Trophoblast cell (in vitro differentiated cells and primary cell): ENCODE results near the gene FARSA. TPM values are rescaled to one million over a fixed set of nuclear protein-coding genes. Genes with fewer than 3 reads are reported as not detected.

Experiments
- DNase-seq, 2 donors: peaks; one replicate each; pipeline ENCODE4 v3.0.0-alpha.2; 2016
- H2AFZ ChIP-seq: 2 replicates; pipeline ENCODE4 v1.6.1; 2013; ENCODE audit warnings: low read length, moderate library complexity, mild to moderate bottlenecking; ENCODE audit not compliant: insufficient read depth, poor library complexity
- H2AK5ac ChIP-seq: 2 replicates; pipeline ENCODE4 v1.6.1; 2013; ENCODE audit warnings: mild to moderate bottlenecking, low read length
- H2BK120ac ChIP-seq: 2 replicates; pipeline ENCODE4 v1.6.1; 2013; ENCODE audit warnings: low read length, mild to moderate bottlenecking, moderate library complexity; ENCODE audit not compliant: insufficient read depth, poor library complexity
- H2BK12ac ChIP-seq: 2 replicates; pipeline ENCODE4 v1.6.1; 2013; ENCODE audit warnings: mild to moderate bottlenecking, low read length, moderate library complexity
- H2BK5ac ChIP-seq: 2 replicates; pipeline ENCODE4 v1.6.1; 2013; ENCODE audit warnings: low read length, low read depth, moderate library complexity, mild to moderate bottlenecking; ENCODE audit not compliant: poor library complexity
- H3K14ac ChIP-seq: 2 replicates; pipeline ENCODE4 v1.6.1; 2013; ENCODE audit warnings: mild to moderate bottlenecking, low read length
- H3K18ac ChIP-seq: 2 replicates; pipeline ENCODE4 v1.6.1; 2013; ENCODE audit warnings: mild to moderate bottlenecking, low read length
- H3K23ac ChIP-seq: 2 replicates; pipeline ENCODE4 v1.6.1; 2013; ENCODE audit warnings: low read length
- H3K27ac ChIP-seq: 2 replicates; pipeline ENCODE4 v1.5.1; 2013; ENCODE audit warnings: low read depth, mild to moderate bottlenecking, inconsistent platforms, low read length, moderate library complexity
- H3K27me3 ChIP-seq: 2 replicates; pipeline ENCODE4 v1.6.1; 2013; ENCODE audit warnings: inconsistent platforms, mild to moderate bottlenecking, low read length, moderate library complexity; ENCODE audit not compliant: insufficient read depth
- H3K36me3 ChIP-seq, 2 experiments: 1 replicate in 1 of 2; 2 replicates in 1 of 2; pipeline ENCODE4 v1.6.1; 2013; ENCODE audit warnings: low read length in 2 of 2, mild to moderate bottlenecking in 2 of 2, moderate library complexity in 1 of 2; ENCODE audit not compliant: insufficient read depth in 2 of 2, control insufficient read depth in 1 of 2
- H3K4ac ChIP-seq: 2 replicates; pipeline ENCODE4 v1.6.1; 2013; ENCODE audit warnings: low read depth, mild to moderate bottlenecking, low read length, moderate library complexity
- H3K4me1 ChIP-seq, 2 experiments: 1 replicate in 1 of 2; 2 replicates in 1 of 2; pipeline ENCODE4 v1.6.1; 2013; ENCODE audit warnings: low read length in 2 of 2, mild to moderate bottlenecking in 2 of 2, moderate library complexity in 1 of 2; ENCODE audit not compliant: insufficient read depth in 2 of 2, control insufficient read depth in 1 of 2
- H3K4me2 ChIP-seq: 2 replicates; pipeline ENCODE4 v1.6.1; 2013; ENCODE audit warnings: inconsistent platforms, mild to moderate bottlenecking, low read length, moderate library complexity
- H3K4me3 ChIP-seq: 2 replicates; pipeline ENCODE4 v1.5.1; 2013; ENCODE audit warnings: mild to moderate bottlenecking, low read depth, low read length, inconsistent platforms
- H3K79me1 ChIP-seq: one replicate; pipeline ENCODE4 v1.6.1; 2013; ENCODE audit warnings: low read length
- H3K79me2 ChIP-seq: 2 replicates; pipeline ENCODE4 v1.6.1; 2013; ENCODE audit warnings: low read length, mild to moderate bottlenecking; ENCODE audit not compliant: control insufficient read depth, insufficient read depth, poor library complexity
- H3K9ac ChIP-seq: 2 replicates; pipeline ENCODE4 v1.6.1; 2013; ENCODE audit warnings: mild to moderate bottlenecking, low read length
- H3K9me3 ChIP-seq: 2 replicates; pipeline ENCODE4 v1.6.1; 2013; ENCODE audit warnings: low read depth, mild to moderate bottlenecking, control low read depth, inconsistent platforms, low read length; ENCODE audit not compliant: insufficient read depth
- H4K12ac ChIP-seq: 2 replicates; pipeline ENCODE4 v1.6.1; 2013; ENCODE audit warnings: low read depth, mild to moderate bottlenecking, low read length, moderate library complexity
- H4K8ac ChIP-seq: 2 replicates; pipeline ENCODE4 v1.6.1; 2013; ENCODE audit warnings: low read depth, mild to moderate bottlenecking, low read length, moderate library complexity
- H4K91ac ChIP-seq: one replicate; pipeline ENCODE4 v1.6.1; 2013; ENCODE audit warnings: low read depth, mild to moderate bottlenecking, low read length, moderate library complexity
- WGBS: extraction: QIAGEN DNeasy Blood & Tissue Kit; methylation state at CpG from one replicate; pipeline ENCODE4 v1.1.7; 2013; ENCODE audit warnings: missing lambda C conversion rate; ENCODE audit not compliant: insufficient read length, insufficient coverage; ENCODE audit errors: extremely low coverage; 5-methylcytosine and 5-hydroxymethylcytosine counted together
- polyA plus RNA-seq: library from polyadenylated mRNA; stranded (reverse); fragments of 200-250 nt; gene quantifications from 2 replicates; pipeline ENCODE4 v1.2.3, GENCODE V29; 2013

The FARSA gene
- polyA plus RNA-seq = 47.3 and 49.0 TPM in 2 replicates

- H4K8ac ChIP-seq = peak within 1 kb of the TSS; percentile 96
- peak within 1 kb of the TSS; percentile 71 for H2AK5ac ChIP-seq
- WGBS = no CpG with 5 or more reads among the region's 51 CpGs
- peak within 1 kb of the TSS; percentile 82 for H4K91ac ChIP-seq
- H3K79me2 ChIP-seq = peaks cover 15% of the 10 kb centered on the region
- H2BK12ac ChIP-seq = peak within 1 kb of the TSS; percentile 10
- H4K12ac ChIP-seq = peak within 1 kb of the TSS; percentile 89
- H3K4me2 ChIP-seq = peak within 1 kb of the TSS; percentile 82
- no peak within 1 kb of the TSS for H3K23ac ChIP-seq
- peak within 1 kb of the TSS; percentile 91 for H2AFZ ChIP-seq
- H3K27ac ChIP-seq = peak within 1 kb of the TSS; percentile 29
- H3K79me1 ChIP-seq = peaks cover 16% of the 10 kb centered on the region
- H3K27me3 ChIP-seq = no peaks in the 10 kb centered on the region
- peak within 1 kb of the TSS; percentile 91 for H3K18ac ChIP-seq
- H3K36me3 ChIP-seq = peaks cover 17 to 18% of the 10 kb centered on the region in 2 experiments
- DNase-seq = peak; percentile 86 to 93
- H2BK5ac ChIP-seq = peak within 1 kb of the TSS; percentile 77
- H3K9me3 ChIP-seq = peaks cover under 1% of the 10 kb centered on the region
- peak within 1 kb of the TSS; percentile 86 for H3K4ac ChIP-seq
- H3K14ac ChIP-seq = peak within 1 kb of the TSS; percentile 96
- H3K4me3 ChIP-seq = peak within 1 kb of the TSS; percentile 96
- H2BK120ac ChIP-seq = peak within 1 kb of the TSS; percentile 88
- peak within 1 kb of the TSS; percentile 89 for H3K9ac ChIP-seq
- peaks cover 13% of the 10 kb centered on the region in 2 experiments for H3K4me1 ChIP-seq
These were observed at the start of gene FARSA for GRCh38 chr19:12933287-12934072. Gene FARSA, minus strand, starts transcription at chr19:12933711. Its CDS starts 15 bp downstream, at chr19:12933696.

- no peak overlapping the region for H4K8ac ChIP-seq
- H3K14ac ChIP-seq = no peak overlapping the region
- no peaks in the 10 kb centered on the region for H3K79me2 ChIP-seq
- H3K18ac ChIP-seq = no peak overlapping the region
- H3K4me3 ChIP-seq = no peak overlapping the region
- H2BK120ac ChIP-seq = no peak overlapping the region
- H3K4me1 ChIP-seq = no peaks in the 10 kb centered on the region
- no peak overlapping the region for H3K27ac ChIP-seq
- H2BK5ac ChIP-seq = no peak overlapping the region
- H3K79me1 ChIP-seq = no peaks in the 10 kb centered on the region
- H2AFZ ChIP-seq = no peak overlapping the region
- H3K9ac ChIP-seq = no peak overlapping the region
- peaks cover 17% of the 10 kb centered on the region for H3K9me3 ChIP-seq
- no peak overlapping the region for H4K91ac ChIP-seq
- peak overlapping the region; percentile 41 for H3K4me2 ChIP-seq
- WGBS = no CpG with 5 or more reads among the region's 10 CpGs
- no peak overlapping the region for H3K23ac ChIP-seq
- H3K4ac ChIP-seq = no peak overlapping the region
- H2AK5ac ChIP-seq = no peak overlapping the region
- peaks cover 18% of the 10 kb centered on the region for H3K27me3 ChIP-seq
- no peak overlapping the region for H2BK12ac ChIP-seq
- DNase-seq = no peak
- no peak overlapping the region for H4K12ac ChIP-seq
- H3K36me3 ChIP-seq = no peaks in the 10 kb centered on the region
These were observed 49.6 kb upstream of the FARSA start for GRCh38 chr19:12983091-12983490.

- no peak overlapping the region for H2AK5ac ChIP-seq
- peaks cover 15% of the 10 kb centered on the region for H3K9me3 ChIP-seq
- no peak overlapping the region for H3K9ac ChIP-seq
- H3K4me3 ChIP-seq = no peak overlapping the region
- H4K12ac ChIP-seq = no peak overlapping the region
- H4K91ac ChIP-seq = no peak overlapping the region
- H3K4me2 ChIP-seq = no peak overlapping the region
- H2AFZ ChIP-seq = no peak overlapping the region
- no peak overlapping the region for H4K8ac ChIP-seq
- peaks cover 17% of the 10 kb centered on the region for H3K27me3 ChIP-seq
- no peak overlapping the region for H3K23ac ChIP-seq
- H3K79me2 ChIP-seq = no peaks in the 10 kb centered on the region
- H3K4me1 ChIP-seq = no peaks in the 10 kb centered on the region
- H3K27ac ChIP-seq = no peak overlapping the region
- no peak overlapping the region for H3K4ac ChIP-seq
- no CpG with 5 or more reads among the region's 6 CpGs for WGBS
- no peak overlapping the region for H2BK120ac ChIP-seq
- no peak overlapping the region for H2BK5ac ChIP-seq
- H3K18ac ChIP-seq = no peak overlapping the region
- H2BK12ac ChIP-seq = no peak overlapping the region
- H3K36me3 ChIP-seq = no peaks in the 10 kb centered on the region
- no peak overlapping the region for H3K14ac ChIP-seq
- DNase-seq = no peak
- H3K79me1 ChIP-seq = no peaks in the 10 kb centered on the region
These were observed 49.1 kb upstream of the FARSA start for GRCh38 chr19:12982648-12983047.

GRCh38 chr19:12979974-12980373 lies 46.5 kb upstream of the FARSA start:
- Histone ChIP-seq H3K14ac (no peak overlapping the region), H2AK5ac (no peak overlapping the region), H3K4me2 (no peak overlapping the region), H3K36me3 (no peaks in the 10 kb centered on the region), H3K27ac (no peak overlapping the region), H3K4me3 (no peak overlapping the region), H3K4ac (no peak overlapping the region), H3K23ac (no peak overlapping the region), H2BK120ac (no peak overlapping the region), H3K9ac (no peak overlapping the region), H4K91ac (no peak overlapping the region), H3K9me3 (peaks cover 10% of the 10 kb centered on the region), H4K12ac (no peak overlapping the region), H2AFZ (no peak overlapping the region), H3K79me2 (no peaks in the 10 kb centered on the region), H3K4me1 (no peaks in the 10 kb centered on the region), H4K8ac (no peak overlapping the region), H2BK12ac (no peak overlapping the region), H3K27me3 (peaks cover 5% of the 10 kb centered on the region), H3K18ac (no peak overlapping the region), H2BK5ac (no peak overlapping the region), H3K79me1 (no peaks in the 10 kb centered on the region)
- no peak for DNase-seq
- no CpG with 5 or more reads among the region's 3 CpGs for WGBS
